ENCODE data around the gene TTC7B. TPM values are rescaled to one million over a fixed set of nuclear protein-coding genes. Genes with fewer than 3 reads are reported as not detected.

The TTC7B gene
- total and polyA plus RNA-seq, 2 donors (not counting 1 experiment from before 2014, with no cell fraction given) = 0.36 to 3.2 TPM

- Histone ChIP-seq H3K4me2 (replicated peaks; ENCODE audit: low read depth, low read length, poor library complexity, severe bottlenecking) (no peak overlapping the region), H3K9ac (ENCODE audit: low read length) (no peak overlapping the region), H3K9me3 (ENCODE audit: control extremely low read depth in 1 of 3, control insufficient read depth in 2 of 3, insufficient read depth in 1 of 3, low read length in 2 of 3) (no peaks in the 10 kb centered on the region), H3K27ac (ENCODE audit: low read length in 2 of 2) (no peak overlapping the region), H3K4me1 (ENCODE audit: control insufficient read depth in 2 of 2, insufficient read depth in 2 of 2, low read length in 2 of 2) (no peaks in the 10 kb centered on the region), H4K20me1 (ENCODE audit: control insufficient read depth, insufficient read depth, low read length, poor library complexity, severe bottlenecking) (no peaks in the 10 kb centered on the region), H3K36me3 (replicated peaks in 1 of 2; ENCODE audit: control extremely low read depth in 1 of 2, control insufficient read depth in 1 of 2, extremely low read depth in 1 of 2, insufficient read depth in 2 of 2, low read length in 1 of 2) (no peaks in the 10 kb centered on the region), H3K27me3 (replicated peaks in 1 of 4; ENCODE audit: control extremely low read depth in 1 of 4, control insufficient read depth in 3 of 4, insufficient read depth in 4 of 4, low read length in 3 of 4) (no peaks in the 10 kb centered on the region), H3K79me2 (ENCODE audit: control insufficient read depth, insufficient read depth, low read length) (no peaks in the 10 kb centered on the region), H2AFZ (ENCODE audit: insufficient read depth, low read depth, low read length, poor library complexity, severe bottlenecking) (no peak overlapping the region), H3K4me3 (ENCODE audit: control extremely low read depth in 1 of 5, extremely low read depth in 1 of 5, insufficient read depth in 1 of 5, low read depth in 2 of 5, low read length in 4 of 5) (no peak overlapping the region)
- DNase-seq (no peak), ATAC-seq (ENCODE audit: low read depth) (no peak)
- TF ChIP-seq, protein P1, sequence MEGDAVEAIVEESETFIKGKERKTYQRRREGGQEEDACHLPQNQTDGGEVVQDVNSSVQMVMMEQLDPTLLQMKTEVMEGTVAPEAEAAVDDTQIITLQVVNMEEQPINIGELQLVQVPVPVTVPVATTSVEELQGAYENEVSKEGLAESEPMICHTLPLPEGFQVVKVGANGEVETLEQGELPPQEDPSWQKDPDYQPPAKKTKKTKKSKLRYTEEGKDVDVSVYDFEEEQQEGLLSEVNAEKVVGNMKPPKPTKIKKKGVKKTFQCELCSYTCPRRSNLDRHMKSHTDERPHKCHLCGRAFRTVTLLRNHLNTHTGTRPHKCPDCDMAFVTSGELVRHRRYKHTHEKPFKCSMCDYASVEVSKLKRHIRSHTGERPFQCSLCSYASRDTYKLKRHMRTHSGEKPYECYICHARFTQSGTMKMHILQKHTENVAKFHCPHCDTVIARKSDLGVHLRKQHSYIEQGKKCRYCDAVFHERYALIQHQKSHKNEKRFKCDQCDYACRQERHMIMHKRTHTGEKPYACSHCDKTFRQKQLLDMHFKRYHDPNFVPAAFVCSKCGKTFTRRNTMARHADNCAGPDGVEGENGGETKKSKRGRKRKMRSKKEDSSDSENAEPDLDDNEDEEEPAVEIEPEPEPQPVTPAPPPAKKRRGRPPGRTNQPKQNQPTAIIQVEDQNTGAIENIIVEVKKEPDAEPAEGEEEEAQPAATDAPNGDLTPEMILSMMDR (IDR thresholded peaks at IDR 0.05) = no peak
- TF ChIP-seq EZH2 (IDR thresholded peaks at IDR 0.05; ENCODE audit: borderline replicate concordance, insufficient read depth, low read depth, low read length, poor library complexity, severe bottlenecking) = no peak
- H3K4me3 Mint-ChIP-seq = no peak overlapping the region
- H3K27ac Mint-ChIP-seq = no peak overlapping the region
- H3K9me3 Mint-ChIP-seq (ENCODE audit: insufficient read depth) = no peaks in the 10 kb centered on the region
- WGBS (ENCODE audit: insufficient coverage) = 100% methylated on average over 1 of the region's 5 CpGs
- H3K27me3 Mint-ChIP-seq = peaks cover 10% of the 10 kb centered on the region
- intact Hi-C loops (cut with micrococcal nuclease) = no loop called here
- CTCF ChIA-PET = no interaction called here
- no peaks in the 10 kb centered on the region for H3K4me1 Mint-ChIP-seq
- POLR2A ChIA-PET = no interaction called here
Observed at GRCh38 chr14:90663140-90663539, 153.1 kb downstream of the TTC7B start.

- H3K4me3 ChIP-seq (ENCODE audit: control extremely low read depth in 1 of 5, extremely low read depth in 1 of 5, insufficient read depth in 1 of 5, low read depth in 2 of 5, low read length in 4 of 5) = no peak overlapping the region
- ATAC-seq (ENCODE audit: low read depth) (no peak), DNase-seq (no peak)
- TF ChIP-seq, protein P1 (IDR thresholded peaks at IDR 0.05) = no peak
- no peak for TF ChIP-seq EZH2 (IDR thresholded peaks at IDR 0.05; ENCODE audit: borderline replicate concordance, insufficient read depth, low read depth, low read length, poor library complexity, severe bottlenecking)
- Mint-ChIP-seq H3K4me3 (no peak overlapping the region), H3K27ac (no peak overlapping the region), H3K4me1 (no peaks in the 10 kb centered on the region), H3K9me3 (ENCODE audit: insufficient read depth) (no peaks in the 10 kb centered on the region), H3K27me3 (peaks cover 10% of the 10 kb centered on the region)
- H4K20me1 ChIP-seq (ENCODE audit: control insufficient read depth, insufficient read depth, low read length, poor library complexity, severe bottlenecking) = no peaks in the 10 kb centered on the region
- no peaks in the 10 kb centered on the region for H3K9me3 ChIP-seq (ENCODE audit: control extremely low read depth in 1 of 3, control insufficient read depth in 2 of 3, insufficient read depth in 1 of 3, low read length in 2 of 3)
- H3K9ac ChIP-seq (ENCODE audit: low read length) = no peak overlapping the region
- intact Hi-C loops (cut with micrococcal nuclease) = no loop called here
- CTCF ChIA-PET = no interaction called here
- H3K27ac ChIP-seq (ENCODE audit: low read length in 2 of 2) = no peak overlapping the region
- no peaks in the 10 kb centered on the region for H3K36me3 ChIP-seq (replicated peaks in 1 of 2; ENCODE audit: control extremely low read depth in 1 of 2, control insufficient read depth in 1 of 2, extremely low read depth in 1 of 2, insufficient read depth in 2 of 2, low read length in 1 of 2)
- POLR2A ChIA-PET = no interaction called here
- 95% methylated on average over 7 of the region's 7 CpGs for WGBS (ENCODE audit: insufficient coverage)
- no peaks in the 10 kb centered on the region for H3K79me2 ChIP-seq (ENCODE audit: control insufficient read depth, insufficient read depth, low read length)
- H3K27me3 ChIP-seq (replicated peaks in 1 of 4; ENCODE audit: control extremely low read depth in 1 of 4, control insufficient read depth in 3 of 4, insufficient read depth in 4 of 4, low read length in 3 of 4) = no peaks in the 10 kb centered on the region
- no peak overlapping the region for H2AFZ ChIP-seq (ENCODE audit: insufficient read depth, low read depth, low read length, poor library complexity, severe bottlenecking)
- H3K4me2 ChIP-seq (replicated peaks; ENCODE audit: low read depth, low read length, poor library complexity, severe bottlenecking) = no peak overlapping the region
- H3K4me1 ChIP-seq (ENCODE audit: control insufficient read depth in 2 of 2, insufficient read depth in 2 of 2, low read length in 2 of 2) = no peaks in the 10 kb centered on the region
Observed at GRCh38 chr14:90661866-90662265, 154.4 kb downstream of the TTC7B start.
